HCT116 (cell line): Measurements from ENCODE around the gene LDB2. TPM values are rescaled to one million over a fixed set of nuclear protein-coding genes. Genes with fewer than 3 reads are reported as not detected.

ENCODE experiments used
- ATAC-seq: fragments of 200-7000 bp; cut with Tn5 transposase; 2 replicates; pipeline ENCODE4 v1.9.1; 2020; ENCODE audit warnings: mild to moderate bottlenecking, moderate library complexity
- BruUV-seq: library from RNA; stranded (reverse); fragments of 400-500 nt; replicated peaks from 2 replicates; lab custom pipeline; 2021; lab: Mats Ljungman, UMichigan
- CTCF ChIA-PET: fragments of 300-600 bp; sonication (Branson Sonifier 250); formaldehyde crosslinking; loops from one replicate; lab custom pipeline; 2021; ENCODE audit warnings: antibody characterized with exemption; lab: Charles Lee
- POLR2A ChIA-PET: fragments of 300-600, 350-600 bp; sonication (Branson Sonifier 250); formaldehyde crosslinking; loops from one replicate; lab custom pipeline; 2021; ENCODE audit warnings: antibody characterized with exemption; lab: Charles Lee
- RAD21 ChIA-PET, 2 experiments: fragments of 300-600 bp; sonication (Branson Sonifier 250); formaldehyde crosslinking; loops; one replicate each; lab custom pipeline; 2023; ENCODE audit warnings: low total read pairs in 2 of 2; ENCODE audit not compliant: uncharacterized antibody in 2 of 2, unreplicated experiment in 2 of 2, low non-redundant PET in 1 of 2; lab: Charles Lee
- DNase-seq: peaks from one replicate; pipeline ENCODE4 v3.0.0-alpha.2; 2010; ENCODE audit warnings: low read depth, low spot score
- H2AFZ ChIP-seq: fragments of 200-600 bp; shearing (Covaris generic), sonication (generic); 2 replicates; pipeline ENCODE4 v1.6.1; 2017; ENCODE audit warnings: low read depth, mixed run types, mixed read lengths, antibody characterized with exemption, low read length; ENCODE audit not compliant: poor library complexity, severe bottlenecking
- H3K27ac ChIP-seq: 2 replicates; pipeline ENCODE4 v1.5.1; 2012; ENCODE audit warnings: low read depth, low read length
- H3K27me3 ChIP-seq: fragments of 200-600 bp; sonication (generic); 2 replicates; pipeline ENCODE4 v1.6.1; 2016; ENCODE audit warnings: mixed run types, low read length, mixed read lengths; ENCODE audit not compliant: insufficient read depth
- H3K36me3 ChIP-seq, 2 experiments: fragments of 200-500 bp in 1 of 2; fragments of 200-600 bp in 1 of 2; sonication (Bioruptor generic) in 1 of 2; sonication (generic) in 1 of 2; 2 replicates each; pipeline versions ENCODE4 v1.5.1 to v1.6.1; 2014 to 2016; ENCODE audit warnings: low read length in 2 of 2, inconsistent platforms in 1 of 2, mixed read lengths in 1 of 2, mixed run types in 1 of 2; ENCODE audit not compliant: insufficient read depth in 2 of 2, control insufficient read depth in 1 of 2
- H3K4me1 ChIP-seq, 2 experiments: fragments of 200-600 bp in 1 of 2; sonication (generic) in 1 of 2; 2 replicates each; pipeline versions ENCODE4 v1.5.1 to v1.6.1; 2012 to 2017; ENCODE audit warnings: low read length in 2 of 2, inconsistent platforms in 1 of 2, mild to moderate bottlenecking in 1 of 2, mixed read lengths in 1 of 2, mixed run types in 1 of 2, moderate library complexity in 1 of 2; ENCODE audit not compliant: insufficient read depth in 2 of 2, control insufficient read depth in 1 of 2
- H3K4me2 ChIP-seq: fragments of 200-600 bp; sonication (generic); 2 replicates; pipeline ENCODE4 v1.6.1; 2017; ENCODE audit warnings: mixed run types, low read length, mixed read lengths
- H3K4me3 ChIP-seq, 2 experiments: fragments of 200-600 bp in 1 of 2; sonication (generic) in 1 of 2; replicated peaks in 1 of 2; 2 replicates each; pipeline ENCODE4 v1.5.1; 2011 to 2016; ENCODE audit warnings: low read length in 2 of 2, control low read depth in 1 of 2, low read depth in 1 of 2, mild to moderate bottlenecking in 1 of 2, mixed read lengths in 1 of 2, mixed run types in 1 of 2
- H3K79me2 ChIP-seq: fragments of 200-600 bp; sonication (generic); 2 replicates; pipeline ENCODE4 v1.6.1; 2017; ENCODE audit warnings: mild to moderate bottlenecking, mixed run types, low read length, moderate library complexity, mixed read lengths; ENCODE audit not compliant: insufficient read depth
- H3K9ac ChIP-seq: fragments of 200-600 bp; sonication (generic); 2 replicates; pipeline ENCODE4 v1.6.1; 2016; ENCODE audit warnings: low read length, mixed read lengths
- H3K9me2 ChIP-seq: fragments of 200-600 bp; sonication (generic), shearing (Covaris generic); 2 replicates; pipeline ENCODE4 v1.6.1; 2017; ENCODE audit warnings: mixed run types, mild to moderate bottlenecking, moderate library complexity; ENCODE audit not compliant: insufficient read depth
- H3K9me3 ChIP-seq, 2 experiments: fragments of 200-500 bp in 1 of 2; fragments of 200-600 bp in 1 of 2; sonication (Bioruptor generic) in 1 of 2; sonication (generic) in 1 of 2; 2 replicates each; pipeline ENCODE4 v1.6.1; 2014 to 2017; ENCODE audit warnings: low read length in 2 of 2, mixed read lengths in 2 of 2, inconsistent platforms in 1 of 2, low read depth in 1 of 2, mild to moderate bottlenecking in 1 of 2, mixed run types in 1 of 2, moderate library complexity in 1 of 2; ENCODE audit not compliant: control insufficient read depth in 1 of 2, insufficient read depth in 1 of 2
- H4K20me1 ChIP-seq: fragments of 200-600 bp; sonication (generic), shearing (Covaris generic); 2 replicates; pipeline ENCODE4 v1.6.1; 2017; ENCODE audit warnings: mixed run types, mild to moderate bottlenecking, moderate library complexity; ENCODE audit not compliant: insufficient read depth
- CBX3 ChIP-seq: IDR thresholded peaks from 2 replicates; pipeline ENCODE4 v1.6.1; 2012; ENCODE audit warnings: low read depth
- CTCF ChIP-seq, 3 experiments: fragments of 200-600 bp in 1 of 3; sonication (generic) in 1 of 3; IDR thresholded peaks in 2 of 3; conservative IDR thresholded peaks in 1 of 3; 2 replicates each; pipeline ENCODE4 v1.5.1; 2012 to 2017; ENCODE audit warnings: low read depth in 2 of 3, low read length in 2 of 3, antibody characterized with exemption in 1 of 3, borderline replicate concordance in 1 of 3, control low read depth in 1 of 3, mild to moderate bottlenecking in 1 of 3, mixed read lengths in 1 of 3, mixed run types in 1 of 3, moderate library complexity in 1 of 3; ENCODE audit not compliant: insufficient read depth in 1 of 3
- EGR1 ChIP-seq: IDR thresholded peaks from 2 replicates; pipeline ENCODE4 v1.6.1; 2012; ENCODE audit warnings: low read depth
- EZH2 ChIP-seq: fragments of 200-600 bp; sonication (generic); IDR thresholded peaks from 2 replicates; pipeline ENCODE4 v1.6.1; 2017; ENCODE audit warnings: antibody characterized with exemption, mixed run types
- EZH2phosphoT487 ChIP-seq: fragments of 200-600 bp; IDR thresholded peaks from 2 replicates; pipeline ENCODE4 v1.6.1; 2018; ENCODE audit warnings: antibody characterized with exemption, borderline replicate concordance
- FOSL1 ChIP-seq: IDR thresholded peaks from 2 replicates; pipeline ENCODE4 v1.6.1; 2012; ENCODE audit warnings: low read depth
- MAX ChIP-seq: IDR thresholded peaks from 2 replicates; pipeline ENCODE4 v1.6.1; 2012
- POLR2AphosphoS5 ChIP-seq: IDR thresholded peaks from 2 replicates; pipeline ENCODE4 v1.6.1; 2011; ENCODE audit warnings: mild to moderate bottlenecking, low read depth, low read length, moderate library complexity
- RAD21 ChIP-seq: IDR thresholded peaks from 2 replicates; pipeline ENCODE4 v1.6.1; 2012; ENCODE audit warnings: low read depth, mild to moderate bottlenecking
- REST ChIP-seq: IDR thresholded peaks from 2 replicates; pipeline ENCODE4 v1.6.1; 2012; ENCODE audit warnings: low read depth
- SIN3A ChIP-seq: IDR thresholded peaks from 2 replicates; pipeline ENCODE4 v1.6.1; 2012; ENCODE audit warnings: low read depth
- SRF ChIP-seq: IDR thresholded peaks from 2 replicates; pipeline ENCODE4 v1.6.1; 2012; ENCODE audit warnings: low read depth
- TCF7L2 ChIP-seq: IDR thresholded peaks from 2 replicates; pipeline ENCODE4 v1.7.0; 2011; ENCODE audit warnings: borderline replicate concordance, inconsistent platforms; ENCODE audit not compliant: insufficient read depth, insufficient read length; ENCODE audit errors: extremely low read depth
- YY1 ChIP-seq: IDR thresholded peaks from 2 replicates; pipeline ENCODE4 v1.6.1; 2011; ENCODE audit warnings: low read length, low read depth, moderate library complexity, mild to moderate bottlenecking; ENCODE audit not compliant: insufficient replicate concordance; ENCODE audit errors: extremely low read depth
- ZBTB33 ChIP-seq: IDR thresholded peaks from 2 replicates; pipeline ENCODE4 v1.6.1; 2011; ENCODE audit warnings: mild to moderate bottlenecking, low read length, moderate library complexity; ENCODE audit not compliant: insufficient replicate concordance; ENCODE audit errors: extremely low read depth
- ZFX ChIP-seq: fragments of 450-650 bp; IDR thresholded peaks from 2 replicates; pipeline ENCODE4 v1.6.1; 2017
- ZNF274 ChIP-seq: fragments of 200-500 bp; sonication (Bioruptor generic); IDR thresholded peaks from 2 replicates; pipeline ENCODE4 v1.6.1; 2014; ENCODE audit warnings: mild to moderate bottlenecking, low read depth, low read length, inconsistent platforms
- intact Hi-C: fragments of 100-400 bp; cut with micrococcal nuclease; formaldehyde crosslinking; loops from 2 replicates; pipeline ENCODE4 v1.10.0; 2022
- total RNA-seq: library from RNA; stranded (reverse); gene quantifications from one replicate; pipeline ENCODE4 v1.2.1, GENCODE V29; 2021; ENCODE audit not compliant: unreplicated experiment

LDB2 gene
- total RNA-seq, 1 experiment from 2014 or later = 0.12 TPM

DNA sequence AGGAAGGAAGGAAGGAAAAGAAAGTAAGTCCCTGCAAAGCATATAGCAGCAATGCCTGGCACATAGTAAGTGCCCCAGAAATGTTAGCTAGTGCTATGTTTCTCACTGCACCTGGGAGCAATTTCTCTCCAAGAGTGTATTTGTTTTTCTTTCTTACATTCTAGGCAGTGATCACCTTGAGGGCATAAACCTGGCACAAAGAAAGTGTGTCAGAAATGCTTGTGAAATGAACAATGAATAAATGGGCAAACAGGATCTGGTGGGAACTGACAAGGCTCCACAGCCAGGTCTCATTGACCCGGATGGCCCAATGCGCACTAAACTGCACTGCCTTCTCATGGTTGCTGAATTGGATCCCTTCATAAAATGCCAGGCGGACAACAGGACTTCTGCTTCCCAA is 316.4 kb downstream of the LDB2 start (continued):
- TF ChIP-seq REST (no peak), SIN3A (no peak), EGR1 (no peak), CBX3 (no peak), RAD21 (no peak), YY1 (no peak), SRF (no peak), ZFX (no peak), ZNF274 (no peak), FOSL1 (no peak)

DNA sequence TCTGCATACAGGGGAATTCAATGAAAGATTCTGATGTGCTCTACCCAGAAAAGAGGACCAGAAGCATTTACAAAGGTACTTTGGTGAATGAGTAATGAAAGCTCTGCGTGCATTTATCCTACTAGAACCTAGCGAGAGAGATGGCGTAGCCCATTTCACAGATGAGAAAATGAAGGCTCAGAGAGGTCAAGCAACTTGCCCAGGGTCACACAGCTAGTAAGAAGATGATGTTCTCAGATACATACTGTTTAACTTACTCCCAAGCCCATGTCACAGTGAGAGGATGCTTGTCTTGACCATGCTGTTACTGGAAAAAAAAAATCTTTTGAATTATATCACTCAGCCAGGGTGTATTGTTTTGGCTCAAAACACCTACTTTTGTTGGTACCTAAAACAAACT is 317.3 kb downstream of the LDB2 start:
- Histone ChIP-seq H3K4me1 (no peaks in the 10 kb centered on the region), H3K36me3 (no peaks in the 10 kb centered on the region), H3K4me2 (no peak overlapping the region), H4K20me1 (no peaks in the 10 kb centered on the region), H3K9ac (no peak overlapping the region), H3K9me3 (no peaks in the 10 kb centered on the region), H3K27me3 (peaks cover 4% of the 10 kb centered on the region; the same call in 1 of the 2 replicates), H2AFZ (no peak overlapping the region), H3K27ac (no peak overlapping the region), H3K79me2 (no peaks in the 10 kb centered on the region), H3K4me3 (no peak overlapping the region), H3K9me2 (no peaks in the 10 kb centered on the region)
- ChIA-PET RAD21 (no interaction called here), CTCF (no interaction called here), POLR2A (no interaction called here)
- DNase-seq (no peak), ATAC-seq (no peak)
- no TSS peak for BruUV-seq
- intact Hi-C loops = no loop called here
- TF ChIP-seq TCF7L2 (no peak), MAX (no peak), EGR1 (no peak), EZH2 (no peak), ZBTB33 (no peak), POLR2AphosphoS5 (no peak), EZH2phosphoT487 (no peak), CTCF (IDR thresholded peaks at IDR 0.05 in 2 of 3, conservative IDR thresholded peaks at IDR 0.05 in 1 of 3; ENCODE audit: borderline replicate concordance in 1 of 3, insufficient read depth in 1 of 3, low read depth in 2 of 3, low read length in 2 of 3) (no peak)
